ENCODE measurements around the gene CYGB. TPM values are rescaled to one million over a fixed set of nuclear protein-coding genes. Genes with fewer than 3 reads are reported as not detected.
A peak's percentile ranks its signal among the peaks of the same experiment; 100 is the strongest.

The CYGB gene
- total and polyA plus RNA-seq, 9 of the 15 experiments (the other 6 are each of a cell fraction or from before 2014, with no cell fraction given), result 0.08 to 0.95 (median 0.18) TPM; not detected in 5

GRCh38 chr17:76506408-76507345, 30.8 kb downstream of the CYGB start:
- peak; percentile 87 for ATAC-seq
- POLR2A ChIA-PET, result interaction anchor here (0.6 to 1.7 kb wide), 9 partner anchors 9 to 332 kb away, joined by 3 to 8 read pairs (median 3); no protein-coding TSS in a partner anchor
- peak; percentile 82 for FAIRE-seq
- H3K27ac ChIP-seq (ENCODE audit: extremely low read depth, low read depth, low read length), result no peak overlapping the region
- H3K4me2 ChIP-seq (ENCODE audit: insufficient read depth, low read length), result peak overlapping the region; percentile 40; the same call in 1 of the 2 replicates
- peaks cover 16 to 17% of the 10 kb centered on the region in 2 experiments; a peak in 4 of 5 replicates for H3K4me1 ChIP-seq (replicated peaks in 1 of 2; ENCODE audit: control insufficient read depth in 2 of 2, insufficient read depth in 2 of 2, low read length in 2 of 2)
- no peaks in the 10 kb centered on the region for H3K9me3 ChIP-seq (replicated peaks; ENCODE audit: control insufficient read depth, insufficient read depth, low read depth, low read length)
- no peaks in the 10 kb centered on the region for H3K9me1 ChIP-seq (ENCODE audit: control insufficient read depth, insufficient read depth, low read length)
- BruUV-seq (replicated peaks), result no TSS peak
- H3K36me3 ChIP-seq (ENCODE audit: control insufficient read depth, insufficient read depth, low read length), result no peaks in the 10 kb centered on the region
- in situ Hi-C loops (cut with MboI), result loop anchor here (5.0 kb wide), 3 partner anchors 39 to 204 kb away; partner anchors contain the start of gene AANAT
- peak overlapping the region; percentile 35 to 89; a peak in 3 of 4 replicates for H3K9ac ChIP-seq (ENCODE audit: insufficient read depth in 1 of 2, low read depth in 2 of 2, low read length in 2 of 2)
- H3K27me3 ChIP-seq (ENCODE audit: control insufficient read depth in 2 of 2, insufficient read depth in 2 of 2, low read length in 2 of 2), result no peaks in the 10 kb centered on the region
- no peak overlapping the region for H3K4me3 ChIP-seq
- peak overlapping the region; percentile 99 for H2AFZ ChIP-seq (ENCODE audit: low read depth, low read length)
- no peaks in the 10 kb centered on the region for H4K20me1 ChIP-seq (replicated peaks; ENCODE audit: control insufficient read depth, insufficient read depth, low read length)
- CTCF ChIA-PET (ENCODE audit: low intra/inter-chr PET ratio), result interaction anchor here (0.6 to 5.2 kb wide), 10 partner anchors 24 to 203 kb away, joined by 3 to 100 read pairs (median 4); partner anchors contain the start of gene AANAT
- intact Hi-C loops (cut with micrococcal nuclease), result loop anchor here (1.0 to 5.0 kb wide), 5 partner anchors 40 to 204 kb away; no protein-coding TSS in a partner anchor
- peak; percentile 84 to 86 (median 84) for DNase-seq (ENCODE audit: extremely low read depth in 1 of 4, low spot score in 3 of 4)
- WGBS (ENCODE audit: insufficient coverage, low coverage, missing lambda C conversion rate), result 15% methylated on average over 24 of the region's 24 CpGs
- no peaks in the 10 kb centered on the region for H3K79me2 ChIP-seq (ENCODE audit: control insufficient read depth, insufficient read depth, low read length)
- TF ChIP-seq RAD21 (CRISPR knock-in tag; conservative IDR thresholded peaks at IDR 0.05 in 1 of 2, IDR thresholded peaks at IDR 0.05 in 1 of 2) (peak; percentile 93 to 98), ESRRA (IDR thresholded peaks at IDR 0.05; ENCODE audit: borderline replicate concordance, low read depth) (peak; percentile 14; the same call in 1 of the 2 replicates), E2F1 (CRISPR knock-in tag; IDR thresholded peaks at IDR 0.05) (peak; percentile 66; the same call in 1 of the 2 replicates), RAD51 (IDR thresholded peaks at IDR 0.05; ENCODE audit: borderline replicate concordance, low read depth) (peak; percentile 60), REST (IDR thresholded peaks at IDR 0.05; ENCODE audit: borderline replicate concordance) (peak; percentile 93), REST (CRISPR knock-in tag; IDR thresholded peaks at IDR 0.05; ENCODE audit: low read depth) (no peak)
- TF ChIP-seq, protein P1, sequence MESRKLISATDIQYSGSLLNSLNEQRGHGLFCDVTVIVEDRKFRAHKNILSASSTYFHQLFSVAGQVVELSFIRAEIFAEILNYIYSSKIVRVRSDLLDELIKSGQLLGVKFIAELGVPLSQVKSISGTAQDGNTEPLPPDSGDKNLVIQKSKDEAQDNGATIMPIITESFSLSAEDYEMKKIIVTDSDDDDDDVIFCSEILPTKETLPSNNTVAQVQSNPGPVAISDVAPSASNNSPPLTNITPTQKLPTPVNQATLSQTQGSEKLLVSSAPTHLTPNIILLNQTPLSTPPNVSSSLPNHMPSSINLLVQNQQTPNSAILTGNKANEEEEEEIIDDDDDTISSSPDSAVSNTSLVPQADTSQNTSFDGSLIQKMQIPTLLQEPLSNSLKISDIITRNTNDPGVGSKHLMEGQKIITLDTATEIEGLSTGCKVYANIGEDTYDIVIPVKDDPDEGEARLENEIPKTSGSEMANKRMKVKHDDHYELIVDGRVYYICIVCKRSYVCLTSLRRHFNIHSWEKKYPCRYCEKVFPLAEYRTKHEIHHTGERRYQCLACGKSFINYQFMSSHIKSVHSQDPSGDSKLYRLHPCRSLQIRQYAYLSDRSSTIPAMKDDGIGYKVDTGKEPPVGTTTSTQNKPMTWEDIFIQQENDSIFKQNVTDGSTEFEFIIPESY (CRISPR knock-in tag; IDR thresholded peaks at IDR 0.05), result 0 out of 2 replicates have a peak, but pooled peaks have one; percentile 38

Measured in K562 (cell line).